CD4-positive, alpha-beta memory T cell (primary cell): ENCODE measurements around the gene IL26. TPM values are rescaled to one million over a fixed set of nuclear protein-coding genes. Genes with fewer than 3 reads are reported as not detected.
A peak's percentile ranks its signal among the peaks of the same experiment; 100 is the strongest.

ENCODE experiments used
- CTCF ChIA-PET: fragments of 350-600 bp; sonication (Branson Sonifier 250); formaldehyde crosslinking; loops from one replicate; lab custom pipeline; 2021; ENCODE audit warnings: inconsistent platforms; ENCODE audit not compliant: partially characterized antibody; lab: Charles Lee
- POLR2A ChIA-PET: fragments of 350-600 bp; sonication (Branson Sonifier 250); formaldehyde crosslinking; loops from one replicate; lab custom pipeline; 2021; ENCODE audit not compliant: partially characterized antibody; lab: Charles Lee
- DNase-seq, 5 donors: peaks; one replicate each; pipeline versions ENCODE4 v3.0.0 to v3.0.0-alpha.2; 2020 to 2022; ENCODE audit warnings: mixed read lengths in 1 of 5
- H3K27ac ChIP-seq: one replicate; pipeline ENCODE4 v1.7.0; 2013; ENCODE audit warnings: low read depth, low read length
- H3K27me3 ChIP-seq: 2 replicates; pipeline ENCODE4 v1.7.0; 2013; ENCODE audit warnings: mild to moderate bottlenecking, low read length, moderate library complexity; ENCODE audit not compliant: insufficient read depth
- H3K36me3 ChIP-seq: 2 replicates; pipeline ENCODE4 v1.7.0; 2013; ENCODE audit warnings: mild to moderate bottlenecking, low read length, moderate library complexity; ENCODE audit not compliant: insufficient read depth
- H3K4me1 ChIP-seq: 2 replicates; pipeline ENCODE4 v1.7.0; 2013; ENCODE audit warnings: mild to moderate bottlenecking, low read length, moderate library complexity; ENCODE audit not compliant: insufficient read depth
- H3K4me3 ChIP-seq, 2 donors: one replicate each; pipeline ENCODE4 v1.7.0; 2013; ENCODE audit warnings: low read length in 2 of 2, mild to moderate bottlenecking in 1 of 2
- H3K9me3 ChIP-seq, 2 donors: one replicate each; pipeline ENCODE4 v1.7.0; 2013; ENCODE audit warnings: low read length in 2 of 2, control low read depth in 1 of 2; ENCODE audit not compliant: control insufficient read depth in 1 of 2
- H3K27ac Mint-ChIP-seq, 7 donors: one replicate each; pipeline ENCODE4 v1.8.0; 2020 to 2021; ENCODE audit warnings: mixed read lengths in 7 of 7, mild to moderate bottlenecking in 6 of 7, inconsistent platforms in 3 of 7, moderate library complexity in 3 of 7
- H3K27me3 Mint-ChIP-seq, 2 donors: one replicate each; pipeline ENCODE4 v1.8.0; 2020 to 2021; ENCODE audit warnings: mixed read lengths in 2 of 2
- H3K36me3 Mint-ChIP-seq, 2 donors: one replicate each; pipeline ENCODE4 v1.8.0; 2020 to 2021; ENCODE audit warnings: mixed read lengths in 2 of 2, inconsistent platforms in 1 of 2, mild to moderate bottlenecking in 1 of 2
- H3K4me1 Mint-ChIP-seq, 4 donors: one replicate each; pipeline ENCODE4 v1.8.0; 2020 to 2021; ENCODE audit warnings: mixed read lengths in 4 of 4, mild to moderate bottlenecking in 1 of 4
- H3K4me3 Mint-ChIP-seq, 8 donors: one replicate each; pipeline ENCODE4 v1.8.0; 2020 to 2021; ENCODE audit warnings: mixed read lengths in 8 of 8, mild to moderate bottlenecking in 7 of 8, moderate library complexity in 6 of 8, inconsistent platforms in 3 of 8
- H3K9me3 Mint-ChIP-seq, 8 donors: one replicate each; pipeline ENCODE4 v1.8.0; 2020 to 2021; ENCODE audit warnings: mixed read lengths in 8 of 8, mild to moderate bottlenecking in 5 of 8, inconsistent platforms in 3 of 8, moderate library complexity in 1 of 8
- intact Hi-C: fragments of 100-400 bp; cut with micrococcal nuclease; formaldehyde crosslinking; loops from one replicate; pipeline ENCODE4 v1.15.1; 2023
- polyA plus RNA-seq, 2 donors: library from polyadenylated mRNA; unstranded; fragments of 300-500 nt; fragmentation: Illumina TruSeq; gene quantifications; one replicate each; pipeline ENCODE4 v1.2.3, GENCODE V29; 2021
- total RNA-seq, 2 experiments: library from RNA; stranded (reverse); gene quantifications; one replicate each; pipeline ENCODE4 v1.2.3, GENCODE V29; 2021

The IL26 gene
- total and polyA plus RNA-seq, 4 experiments from 2014 or later = 0.30 TPM; not detected in 3

GRCh38 chr12:68203460-68203875 is 22.1 kb downstream of the IL26 start:
- H3K27ac Mint-ChIP-seq = peak overlapping the region in 5 of 7 donors; percentile 20 to 69 (median 50)
- H3K27me3 Mint-ChIP-seq = no peaks in the 10 kb centered on the region
- ChIA-PET POLR2A (interaction anchor here (0.8 kb wide), 1 partner anchor 671 kb away, joined by 3 read pairs; no protein-coding TSS in a partner anchor), CTCF (no interaction called here)
- H3K27ac ChIP-seq = no peak overlapping the region
- no peaks in the 10 kb centered on the region for H3K9me3 Mint-ChIP-seq
- intact Hi-C loops = no loop called here
- peak overlapping the region in 7 of 8 donors; percentile 0 to 75 (median 44) for H3K4me3 Mint-ChIP-seq
- H3K4me3 ChIP-seq = no peak overlapping the region
- H3K36me3 Mint-ChIP-seq = no peaks in the 10 kb centered on the region
- H3K9me3 ChIP-seq = no peaks in the 10 kb centered on the region
- H3K27me3 ChIP-seq = no peaks in the 10 kb centered on the region
- H3K4me1 Mint-ChIP-seq = peaks cover 27 to 49% (median 35%) of the 10 kb centered on the region in 4 donors
- peaks cover 37% of the 10 kb centered on the region for H3K4me1 ChIP-seq
- DNase-seq = peak in 4 of 5 donors; percentile 29 to 39 (median 36)
- no peaks in the 10 kb centered on the region for H3K36me3 ChIP-seq

GRCh38 chr12:68200854-68201253 is 24.8 kb downstream of the IL26 start:
- H3K36me3 Mint-ChIP-seq = no peaks in the 10 kb centered on the region
- Histone ChIP-seq H3K4me1 (peaks cover 37% of the 10 kb centered on the region), H3K27ac (no peak overlapping the region), H3K4me3 (no peak overlapping the region), H3K36me3 (no peaks in the 10 kb centered on the region), H3K9me3 (no peaks in the 10 kb centered on the region), H3K27me3 (no peaks in the 10 kb centered on the region)
- no peak for DNase-seq
- POLR2A ChIA-PET = interaction anchor here (0.6 kb wide), 2 partner anchors 11 to 92 kb away, joined by 3 read pairs; no protein-coding TSS in a partner anchor
- no peak overlapping the region for H3K27ac Mint-ChIP-seq
- peaks cover 28 to 51% (median 36%) of the 10 kb centered on the region in 4 donors for H3K4me1 Mint-ChIP-seq
- CTCF ChIA-PET = no interaction called here
- H3K9me3 Mint-ChIP-seq = no peaks in the 10 kb centered on the region
- intact Hi-C loops = no loop called here
- peak overlapping the region in 5 of 8 donors; percentile 4 to 71 (median 46) for H3K4me3 Mint-ChIP-seq
- no peaks in the 10 kb centered on the region for H3K27me3 Mint-ChIP-seq

GRCh38 chr12:68199127-68199526 is 26.5 kb downstream of the IL26 start:
- Mint-ChIP-seq H3K27me3 (no peaks in the 10 kb centered on the region), H3K27ac (peak overlapping the region in 3 of 7 donors; percentile 56 to 87 (median 68)), H3K36me3 (no peaks in the 10 kb centered on the region), H3K4me3 (peak overlapping the region in 5 of 8 donors; percentile 77 to 86 (median 83)), H3K4me1 (peaks cover 28 to 51% (median 36%) of the 10 kb centered on the region in 4 donors), H3K9me3 (no peaks in the 10 kb centered on the region)
- H3K36me3 ChIP-seq = no peaks in the 10 kb centered on the region
- no peak for DNase-seq
- H3K4me1 ChIP-seq = peaks cover 37% of the 10 kb centered on the region
- intact Hi-C loops = no loop called here
- POLR2A ChIA-PET = no interaction called here
- CTCF ChIA-PET = no interaction called here
- H3K27ac ChIP-seq = no peak overlapping the region
- no peak overlapping the region for H3K4me3 ChIP-seq
- no peaks in the 10 kb centered on the region for H3K27me3 ChIP-seq
- no peaks in the 10 kb centered on the region for H3K9me3 ChIP-seq

- ChIA-PET POLR2A (interaction anchor here (0.8 kb wide), 1 partner anchor 23 kb away, joined by 3 read pairs; no protein-coding TSS in a partner anchor), CTCF (no interaction called here)
- H3K27ac ChIP-seq = no peak overlapping the region
- peak overlapping the region in 5 of 7 donors; percentile 57 to 92 (median 87) for H3K27ac Mint-ChIP-seq
- no peak overlapping the region for H3K4me3 ChIP-seq
- H3K9me3 Mint-ChIP-seq = no peaks in the 10 kb centered on the region
- no peaks in the 10 kb centered on the region for H3K27me3 ChIP-seq
- no peaks in the 10 kb centered on the region for H3K9me3 ChIP-seq
- H3K4me3 Mint-ChIP-seq = peak overlapping the region; percentile 74 to 86 (median 82)
- no peaks in the 10 kb centered on the region for H3K36me3 Mint-ChIP-seq
- peak in 2 of 5 donors; percentile 11 for DNase-seq
- no peaks in the 10 kb centered on the region for H3K27me3 Mint-ChIP-seq
- H3K4me1 ChIP-seq = peaks cover 33% of the 10 kb centered on the region
- intact Hi-C loops = no loop called here
- no peaks in the 10 kb centered on the region for H3K36me3 ChIP-seq
- peaks cover 26 to 48% (median 34%) of the 10 kb centered on the region in 4 donors for H3K4me1 Mint-ChIP-seq
Measured at GRCh38 chr12:68198507-68199086, 27.0 kb downstream of the IL26 start.

GRCh38 chr12:68190301-68190700 is 35.3 kb downstream of the IL26 start:
- intact Hi-C loops = loop anchor here (1.0 kb wide), 1 partner anchor 9 kb away; no protein-coding TSS in a partner anchor
- no peak overlapping the region for H3K27ac ChIP-seq

GRCh38 chr12:68189821-68190242 is 35.8 kb downstream of the IL26 start:
- Histone ChIP-seq H3K27ac (peak overlapping the region; percentile 29), H3K27me3 (no peaks in the 10 kb centered on the region), H3K4me3 (no peak overlapping the region), H3K9me3 (no peaks in the 10 kb centered on the region), H3K4me1 (peaks cover 12% of the 10 kb centered on the region), H3K36me3 (no peaks in the 10 kb centered on the region)
- Mint-ChIP-seq H3K36me3 (no peaks in the 10 kb centered on the region), H3K4me1 (peaks cover 9 to 18% (median 16%) of the 10 kb centered on the region in 4 donors), H3K27me3 (no peaks in the 10 kb centered on the region), H3K9me3 (peaks cover 0 to 6% (median 0%) of the 10 kb centered on the region in 8 donors), H3K27ac (peak overlapping the region; percentile 24 to 82 (median 75)), H3K4me3 (peak overlapping the region; percentile 8 to 65 (median 45))
- POLR2A ChIA-PET = interaction anchor here (0.8 to 4.8 kb wide), 5 partner anchors 8 to 32 kb away, joined by 3 to 20 read pairs (median 3); no protein-coding TSS in a partner anchor
- CTCF ChIA-PET = interaction anchor here (1.0 to 2.7 kb wide), 4 partner anchors 9 to 834 kb away, joined by 4 to 10 read pairs (median 4); no protein-coding TSS in a partner anchor
- intact Hi-C loops = loop anchor here (1.0 kb wide), 1 partner anchor 9 kb away; no protein-coding TSS in a partner anchor
- DNase-seq = peak; percentile 35 to 70 (median 39)

More at GRCh38 chr12:68190301-68190700, 35.3 kb downstream of the IL26 start:
- H3K4me1 ChIP-seq = peaks cover 12% of the 10 kb centered on the region
- Mint-ChIP-seq H3K4me3 (peak overlapping the region in 3 of 8 donors; percentile 5 to 37 (median 18)), H3K9me3 (peaks cover 0 to 6% (median 0%) of the 10 kb centered on the region in 8 donors), H3K27ac (peak overlapping the region in 3 of 7 donors; percentile 58 to 78 (median 74)), H3K27me3 (no peaks in the 10 kb centered on the region), H3K4me1 (peaks cover 9 to 18% (median 16%) of the 10 kb centered on the region in 4 donors), H3K36me3 (no peaks in the 10 kb centered on the region)
- ChIA-PET CTCF (interaction anchor here (0.8 to 2.7 kb wide), 3 partner anchors 14 to 33 kb away, joined by 3 to 10 read pairs (median 4); no protein-coding TSS in a partner anchor), POLR2A (interaction anchor here (0.8 to 4.8 kb wide), 4 partner anchors 8 to 32 kb away, joined by 3 to 20 read pairs (median 4); no protein-coding TSS in a partner anchor)
- DNase-seq = no peak
- no peaks in the 10 kb centered on the region for H3K27me3 ChIP-seq
- H3K4me3 ChIP-seq = no peak overlapping the region
- no peaks in the 10 kb centered on the region for H3K36me3 ChIP-seq
- H3K9me3 ChIP-seq = no peaks in the 10 kb centered on the region

GRCh38 chr12:68185598-68185997 is 40.0 kb downstream of the IL26 start:
- Histone ChIP-seq H3K27me3 (no peaks in the 10 kb centered on the region), H3K9me3 (no peaks in the 10 kb centered on the region), H3K36me3 (no peaks in the 10 kb centered on the region), H3K27ac (no peak overlapping the region), H3K4me1 (peaks cover 25% of the 10 kb centered on the region), H3K4me3 (no peak overlapping the region)
- ChIA-PET POLR2A (no interaction called here), CTCF (interaction anchor here (0.9 kb wide), 1 partner anchor 9 kb away, joined by 4 read pairs; no protein-coding TSS in a partner anchor)
- no peaks in the 10 kb centered on the region for H3K27me3 Mint-ChIP-seq
- peaks cover 0 to 2% (median 0%) of the 10 kb centered on the region in 8 donors for H3K9me3 Mint-ChIP-seq
- H3K4me1 Mint-ChIP-seq = peaks cover 23 to 31% (median 27%) of the 10 kb centered on the region in 4 donors
- intact Hi-C loops = no loop called here
- H3K36me3 Mint-ChIP-seq = no peaks in the 10 kb centered on the region
- DNase-seq = no peak
- H3K27ac Mint-ChIP-seq = peak overlapping the region in 1 of 7 donors; percentile 43
- no peak overlapping the region for H3K4me3 Mint-ChIP-seq
